GM18498 (cell line): ENCODE measurements around the gene TGFBI.
A peak's percentile ranks its signal among the peaks of the same experiment; 100 is the strongest.

Experiments
- ATAC-seq: cut with Tn5 transposase; IDR thresholded peaks from one replicate; pipeline ENCODE4 v1.9.1; 2021; ENCODE audit warnings: mild to moderate bottlenecking, moderate library complexity; ENCODE audit not compliant: unreplicated experiment

Gene TGFBI

GRCh38 chr5:136000932-136001331 lies 27.9 kb upstream of the TGFBI start:
- ATAC-seq: no peak

GRCh38 chr5:136001466-136001981 lies 27.3 kb upstream of the TGFBI start:
- no peak for ATAC-seq

- ATAC-seq: no peak
Observed at GRCh38 chr5:136004436-136004835, 24.4 kb upstream of the TGFBI start.

- ATAC-seq: no peak
Observed at GRCh38 chr5:136005476-136005875, 23.3 kb upstream of the TGFBI start.

- no peak for ATAC-seq
Observed at GRCh38 chr5:136006164-136006563, 22.6 kb upstream of the TGFBI start.

GRCh38 chr5:136006761-136007251 lies 22.0 kb upstream of the TGFBI start:
- ATAC-seq: no peak

- ATAC-seq: no peak
Observed at GRCh38 chr5:136007271-136007670, 21.5 kb upstream of the TGFBI start.

- no peak for ATAC-seq
Observed at GRCh38 chr5:136011414-136012001, 17.3 kb upstream of the TGFBI start.

- no peak for ATAC-seq
Observed at GRCh38 chr5:136012041-136012804, 16.6 kb upstream of the TGFBI start.

- ATAC-seq: no peak
Observed at GRCh38 chr5:136013559-136013958, 15.2 kb upstream of the TGFBI start.

GRCh38 chr5:136014049-136015002 lies 14.5 kb upstream of the TGFBI start:
- ATAC-seq: peak; percentile 66

GRCh38 chr5:136015003-136015375 lies 13.8 kb upstream of the TGFBI start:
- no peak for ATAC-seq

- ATAC-seq: no peak
Observed at GRCh38 chr5:136015966-136016650, 12.7 kb upstream of the TGFBI start.

- ATAC-seq: no peak
Observed at GRCh38 chr5:136016945-136017530, 11.8 kb upstream of the TGFBI start.

GRCh38 chr5:136018814-136019783 lies 9.7 kb upstream of the TGFBI start:
- ATAC-seq: no peak

GRCh38 chr5:136020001-136020382 lies 8.8 kb upstream of the TGFBI start:
- no peak for ATAC-seq

GRCh38 chr5:136020383-136021015 lies 8.3 kb upstream of the TGFBI start:
- no peak for ATAC-seq

GRCh38 chr5:136021016-136021405 lies 7.8 kb upstream of the TGFBI start:
- ATAC-seq: no peak

GRCh38 chr5:136022965-136023364 lies 5.8 kb upstream of the TGFBI start:
- no peak for ATAC-seq
